Stimulated activated CD8-positive, alpha-beta memory T cell treated with anti-CD3 and anti-CD28 coated beads, Interleukin-2, amount 100 ng/mL, for 1 hour (primary cell): Measurements from ENCODE around the gene ZNF419.

Experiments
- DNase-seq, 2 donors: peaks; one replicate each; pipeline ENCODE4 v3.0.0-alpha.2; 2020; ENCODE audit warnings: low read depth in 2 of 2

The ZNF419 gene

GRCh38 chr19:57527136-57527881 is 39.8 kb downstream of the ZNF419 start, which contains the start of gene ZNF549:
Gene ZNF549, plus strand, starts transcription at chr19:57527356. Its CDS starts 218 bp downstream, at chr19:57527574.
- peak; percentile 72 to 77 for DNase-seq

GRCh38 chr19:57537953-57538547 is 50.5 kb downstream of the ZNF419 start:
- no peak for DNase-seq
